Natural killer cell (primary cell): ENCODE data around the gene EPS8. TPM values are rescaled to one million over a fixed set of nuclear protein-coding genes. Genes with fewer than 3 reads are reported as not detected.

Experiments
- ATAC-seq, 3 donors: fragments of 150-1000 bp in 2 of 3; fragments of 200-7000 bp in 1 of 3; cut with Tn5 transposase; 1 replicate in 1 of 3; 2 replicates in 2 of 3; pipeline ENCODE4 v1.10.0; 2021; ENCODE audit warnings: mild to moderate bottlenecking in 2 of 3, moderate library complexity in 2 of 3
- DNase-seq, 2 donors: peaks; one replicate each; pipeline versions ENCODE4 v3.0.0 to v3.0.0-alpha.2; 2013 to 2021; ENCODE audit warnings: mixed read lengths in 1 of 2
- H3K27ac ChIP-seq: one replicate; pipeline ENCODE4 v1.5.1; 2013; ENCODE audit warnings: mild to moderate bottlenecking, low read length
- H3K27me3 ChIP-seq: one replicate; pipeline ENCODE4 v1.6.1; 2013; ENCODE audit warnings: low read length; ENCODE audit not compliant: control insufficient read depth, insufficient read depth
- H3K36me3 ChIP-seq: one replicate; pipeline ENCODE4 v1.6.1; 2013; ENCODE audit warnings: low read length; ENCODE audit not compliant: control insufficient read depth, insufficient read depth
- H3K4me1 ChIP-seq: one replicate; pipeline ENCODE4 v1.6.1; 2013; ENCODE audit warnings: low read length; ENCODE audit not compliant: control insufficient read depth, insufficient read depth
- H3K4me3 ChIP-seq: one replicate; pipeline ENCODE4 v1.5.1; 2013; ENCODE audit warnings: low read length
- H3K9me3 ChIP-seq: one replicate; pipeline ENCODE4 v1.6.1; 2013; ENCODE audit warnings: low read length; ENCODE audit not compliant: control insufficient read depth, insufficient read depth
- H3K27ac Mint-ChIP-seq, 2 donors: one replicate each; pipeline ENCODE4 v1.8.0; 2022; ENCODE audit warnings: mild to moderate bottlenecking in 2 of 2, mixed read lengths in 2 of 2, moderate library complexity in 1 of 2
- H3K27me3 Mint-ChIP-seq, 2 donors: one replicate each; pipeline ENCODE4 v1.8.0; 2022; ENCODE audit warnings: low read depth in 2 of 2, mixed read lengths in 2 of 2
- H3K36me3 Mint-ChIP-seq: one replicate; pipeline ENCODE4 v1.8.0; 2022; ENCODE audit warnings: mixed read lengths
- H3K4me1 Mint-ChIP-seq, 2 donors: one replicate each; pipeline ENCODE4 v1.8.0; 2022; ENCODE audit warnings: mixed read lengths in 2 of 2
- H3K4me3 Mint-ChIP-seq: one replicate; pipeline ENCODE4 v1.8.0; 2022; ENCODE audit warnings: mild to moderate bottlenecking, moderate library complexity, mixed read lengths
- H3K9me3 Mint-ChIP-seq, 2 donors: one replicate each; pipeline ENCODE4 v1.8.0; 2022; ENCODE audit warnings: mixed read lengths in 2 of 2
- WGBS: methylation state at CpG from one replicate; pipeline ENCODE4 v1.1.7; 2013; ENCODE audit warnings: missing lambda C conversion rate; ENCODE audit not compliant: insufficient coverage; 5-methylcytosine and 5-hydroxymethylcytosine counted together
- intact Hi-C: fragments of 100-400 bp; cut with micrococcal nuclease; formaldehyde crosslinking; loops from one replicate; pipeline ENCODE4 v1.14.2; 2022
- total RNA-seq, 4 donors: library from RNA; stranded (reverse); fragments of 120-200 nt in 1 of 4; gene quantifications; one replicate each; pipeline versions ENCODE4 v1.2.3 to v1.2.4, GENCODE V29; 2013 to 2022
- TF ChIP-seq, protein P1 (sequence below): fragments of 200-600 bp; IDR thresholded peaks from one replicate; pipeline ENCODE4 v1.8.0; 2022; ENCODE audit warnings: antibody characterized with exemption

Gene EPS8
- total RNA-seq, 3 donors from 2014 or later (not counting 1 experiment from before 2014, with no cell fraction given) = 1.5 to 2.6 (median 1.5) TPM

- H3K36me3 ChIP-seq = no peaks in the 10 kb centered on the region
- no peak overlapping the region for H3K27ac Mint-ChIP-seq
- no peak overlapping the region for H3K4me3 Mint-ChIP-seq
- peaks cover 0 to 3% of the 10 kb centered on the region in 2 donors for H3K27me3 Mint-ChIP-seq
- peaks cover 15 to 26% of the 10 kb centered on the region in 2 donors for H3K4me1 Mint-ChIP-seq
- ATAC-seq (no peak), DNase-seq (no peak)
- H3K4me1 ChIP-seq = peaks cover 4% of the 10 kb centered on the region
- 97% methylated on average over 3 of the region's 3 CpGs for WGBS
- no peak overlapping the region for H3K4me3 ChIP-seq
- no peak overlapping the region for H3K27ac ChIP-seq
- no peaks in the 10 kb centered on the region for H3K36me3 Mint-ChIP-seq
- TF ChIP-seq, protein P1, sequence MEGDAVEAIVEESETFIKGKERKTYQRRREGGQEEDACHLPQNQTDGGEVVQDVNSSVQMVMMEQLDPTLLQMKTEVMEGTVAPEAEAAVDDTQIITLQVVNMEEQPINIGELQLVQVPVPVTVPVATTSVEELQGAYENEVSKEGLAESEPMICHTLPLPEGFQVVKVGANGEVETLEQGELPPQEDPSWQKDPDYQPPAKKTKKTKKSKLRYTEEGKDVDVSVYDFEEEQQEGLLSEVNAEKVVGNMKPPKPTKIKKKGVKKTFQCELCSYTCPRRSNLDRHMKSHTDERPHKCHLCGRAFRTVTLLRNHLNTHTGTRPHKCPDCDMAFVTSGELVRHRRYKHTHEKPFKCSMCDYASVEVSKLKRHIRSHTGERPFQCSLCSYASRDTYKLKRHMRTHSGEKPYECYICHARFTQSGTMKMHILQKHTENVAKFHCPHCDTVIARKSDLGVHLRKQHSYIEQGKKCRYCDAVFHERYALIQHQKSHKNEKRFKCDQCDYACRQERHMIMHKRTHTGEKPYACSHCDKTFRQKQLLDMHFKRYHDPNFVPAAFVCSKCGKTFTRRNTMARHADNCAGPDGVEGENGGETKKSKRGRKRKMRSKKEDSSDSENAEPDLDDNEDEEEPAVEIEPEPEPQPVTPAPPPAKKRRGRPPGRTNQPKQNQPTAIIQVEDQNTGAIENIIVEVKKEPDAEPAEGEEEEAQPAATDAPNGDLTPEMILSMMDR = no peak
- no peaks in the 10 kb centered on the region for H3K27me3 ChIP-seq
- intact Hi-C loops = no loop called here
- H3K9me3 ChIP-seq = no peaks in the 10 kb centered on the region
- peaks cover 0 to 2% of the 10 kb centered on the region in 2 donors for H3K9me3 Mint-ChIP-seq
Observed at GRCh38 chr12:15698377-15698871, 90.8 kb downstream of the EPS8 start.

- H3K4me1 Mint-ChIP-seq = peaks cover 15 to 26% of the 10 kb centered on the region in 2 donors
- peaks cover 4% of the 10 kb centered on the region for H3K4me1 ChIP-seq
- H3K36me3 ChIP-seq = no peaks in the 10 kb centered on the region
- no peak overlapping the region for H3K4me3 Mint-ChIP-seq
- 72% methylated on average over 2 of the region's 2 CpGs for WGBS
- peaks cover 0 to 2% of the 10 kb centered on the region in 2 donors for H3K9me3 Mint-ChIP-seq
- no peak for ATAC-seq
- TF ChIP-seq, protein P1 = no peak
- no peaks in the 10 kb centered on the region for H3K27me3 ChIP-seq
- H3K27ac Mint-ChIP-seq = no peak overlapping the region
- H3K27me3 Mint-ChIP-seq = peaks cover 0 to 3% of the 10 kb centered on the region in 2 donors
- no peak for DNase-seq
- no peak overlapping the region for H3K4me3 ChIP-seq
- H3K36me3 Mint-ChIP-seq = no peaks in the 10 kb centered on the region
- no peaks in the 10 kb centered on the region for H3K9me3 ChIP-seq
- intact Hi-C loops = no loop called here
- H3K27ac ChIP-seq = no peak overlapping the region
Observed at GRCh38 chr12:15697201-15697600, 92.0 kb downstream of the EPS8 start.

- Mint-ChIP-seq H3K27me3 (peaks cover 6 to 10% of the 10 kb centered on the region in 2 donors), H3K27ac (no peak overlapping the region)
- WGBS = 100% methylated on average over 1 of the region's 2 CpGs
Observed at GRCh38 chr12:15693228-15693911, 95.8 kb downstream of the EPS8 start.

More at GRCh38 chr12:15693228-15693911, 95.8 kb downstream of the EPS8 start:
- Histone ChIP-seq H3K27me3 (no peaks in the 10 kb centered on the region), H3K4me1 (no peaks in the 10 kb centered on the region), H3K4me3 (no peak overlapping the region), H3K36me3 (no peaks in the 10 kb centered on the region), H3K9me3 (no peaks in the 10 kb centered on the region), H3K27ac (no peak overlapping the region)
- TF ChIP-seq, protein P1 = no peak
- H3K4me1 Mint-ChIP-seq = peaks cover 0 to 4% of the 10 kb centered on the region in 2 donors
- ATAC-seq (no peak), DNase-seq (no peak)
- H3K4me3 Mint-ChIP-seq = no peak overlapping the region
- peaks cover 0 to 2% of the 10 kb centered on the region in 2 donors for H3K9me3 Mint-ChIP-seq
- no peaks in the 10 kb centered on the region for H3K36me3 Mint-ChIP-seq
- intact Hi-C loops = no loop called here
